ENCODE data around the gene ATG7. TPM values are rescaled to one million over a fixed set of nuclear protein-coding genes. Genes with fewer than 3 reads are reported as not detected.

ATG7 gene
- total and polyA plus RNA-seq, 2 donors from 2014 or later: 15.3 to 54.9 TPM

GRCh38 chr3:11514191-11514821 is 242.1 kb downstream of the ATG7 start:
- H3K36me3 ChIP-seq (ENCODE audit: control insufficient read depth in 2 of 3, insufficient read depth in 3 of 3, low read length in 3 of 3): no peaks in the 10 kb centered on the region
- intact Hi-C loops (cut with DNase I): no loop called here
- H3K27ac ChIP-seq (ENCODE audit: low read depth in 2 of 2, low read length in 2 of 2): peak overlapping the region; percentile 41 to 53
- H3K4me3 ChIP-seq (ENCODE audit: low read length in 3 of 3): no peak overlapping the region
- no peak for TF ChIP-seq CTCF (IDR thresholded peaks at IDR 0.05; ENCODE audit: borderline replicate concordance, extremely low read depth, insufficient read depth)
- H3K4me1 ChIP-seq (ENCODE audit: control insufficient read depth in 2 of 3, insufficient read depth in 2 of 3, low read depth in 1 of 3, low read length in 3 of 3): peaks cover 0 to 1% (median 0%) of the 10 kb centered on the region in 3 donors
- no peaks in the 10 kb centered on the region for H3K27me3 ChIP-seq (ENCODE audit: control insufficient read depth, insufficient read depth, low read length)
- no peak overlapping the region for H3K9ac ChIP-seq (ENCODE audit: low read length in 3 of 3)
- H3K9me3 ChIP-seq (ENCODE audit: control insufficient read depth in 2 of 3, insufficient read depth in 1 of 3, low read length in 3 of 3): no peaks in the 10 kb centered on the region
- peak in 2 of 5 donors; percentile 44 to 57 for DNase-seq
- no peak for FAIRE-seq

- no peaks in the 10 kb centered on the region for H3K4me1 ChIP-seq (ENCODE audit: control insufficient read depth in 2 of 3, insufficient read depth in 2 of 3, low read depth in 1 of 3, low read length in 3 of 3)
- intact Hi-C loops (cut with DNase I): no loop called here
- DNase-seq: no peak
- no peak overlapping the region for H3K4me3 ChIP-seq (ENCODE audit: low read length in 3 of 3)
- no peak for FAIRE-seq
- no peak overlapping the region for H3K9ac ChIP-seq (ENCODE audit: low read length in 3 of 3)
- H3K27me3 ChIP-seq (ENCODE audit: control insufficient read depth, insufficient read depth, low read length): no peaks in the 10 kb centered on the region
- H3K36me3 ChIP-seq (ENCODE audit: control insufficient read depth in 2 of 3, insufficient read depth in 3 of 3, low read length in 3 of 3): no peaks in the 10 kb centered on the region
- TF ChIP-seq CTCF (IDR thresholded peaks at IDR 0.05; ENCODE audit: borderline replicate concordance, extremely low read depth, insufficient read depth): no peak
- no peaks in the 10 kb centered on the region for H3K9me3 ChIP-seq (ENCODE audit: control insufficient read depth in 2 of 3, insufficient read depth in 1 of 3, low read length in 3 of 3)
- no peak overlapping the region for H3K27ac ChIP-seq (ENCODE audit: low read depth in 2 of 2, low read length in 2 of 2)
Observed at GRCh38 chr3:11517601-11518000, 245.4 kb downstream of the ATG7 start.

- Histone ChIP-seq H3K4me3 (ENCODE audit: low read length in 3 of 3) (no peak overlapping the region), H3K27ac (ENCODE audit: low read depth in 2 of 2, low read length in 2 of 2) (no peak overlapping the region), H3K36me3 (ENCODE audit: control insufficient read depth in 2 of 3, insufficient read depth in 3 of 3, low read length in 3 of 3) (no peaks in the 10 kb centered on the region), H3K9ac (ENCODE audit: low read length in 3 of 3) (no peak overlapping the region), H3K27me3 (ENCODE audit: control insufficient read depth, insufficient read depth, low read length) (no peaks in the 10 kb centered on the region), H3K9me3 (ENCODE audit: control insufficient read depth in 2 of 3, insufficient read depth in 1 of 3, low read length in 3 of 3) (no peaks in the 10 kb centered on the region), H3K4me1 (ENCODE audit: control insufficient read depth in 2 of 3, insufficient read depth in 2 of 3, low read depth in 1 of 3, low read length in 3 of 3) (peaks cover 0 to 4% (median 0%) of the 10 kb centered on the region in 3 donors)
- no peak for DNase-seq
- TF ChIP-seq CTCF (IDR thresholded peaks at IDR 0.05; ENCODE audit: borderline replicate concordance, extremely low read depth, insufficient read depth): no peak
- no peak for FAIRE-seq
- intact Hi-C loops (cut with DNase I): no loop called here
Observed at GRCh38 chr3:11521167-11521566, 249.0 kb downstream of the ATG7 start.

- Histone ChIP-seq H3K4me3 (ENCODE audit: low read length in 3 of 3) (no peak overlapping the region), H3K4me1 (ENCODE audit: control insufficient read depth in 2 of 3, insufficient read depth in 2 of 3, low read depth in 1 of 3, low read length in 3 of 3) (peaks cover 0 to 4% (median 0%) of the 10 kb centered on the region in 3 donors), H3K27ac (ENCODE audit: low read depth in 2 of 2, low read length in 2 of 2) (no peak overlapping the region), H3K36me3 (ENCODE audit: control insufficient read depth in 2 of 3, insufficient read depth in 3 of 3, low read length in 3 of 3) (no peaks in the 10 kb centered on the region), H3K9ac (ENCODE audit: low read length in 3 of 3) (no peak overlapping the region), H3K27me3 (ENCODE audit: control insufficient read depth, insufficient read depth, low read length) (no peaks in the 10 kb centered on the region), H3K9me3 (ENCODE audit: control insufficient read depth in 2 of 3, insufficient read depth in 1 of 3, low read length in 3 of 3) (no peaks in the 10 kb centered on the region)
- no peak for TF ChIP-seq CTCF (IDR thresholded peaks at IDR 0.05; ENCODE audit: borderline replicate concordance, extremely low read depth, insufficient read depth)
- FAIRE-seq (no peak), DNase-seq (no peak)
- intact Hi-C loops (cut with DNase I): no loop called here
Observed at GRCh38 chr3:11522398-11522715, 250.2 kb downstream of the ATG7 start.

Data from kidney (tissue), 14 donors.